Hematopoietic multipotent progenitor cell treated with erythropoietin and hydrocortisone succinate and interleukin-3 and kit ligand, for 8 days (in vitro differentiated cells): ENCODE measurements around the gene TBCD.

Experiments
- DNase-seq: peaks from one replicate; pipeline ENCODE4 v3.0.0-alpha.2; 2015

TBCD gene

GRCh38 chr17:82793974-82794630 is 42.2 kb downstream of the TBCD start:
- no peak for DNase-seq

- DNase-seq, result no peak
These were observed 43.1 kb downstream of the TBCD start for GRCh38 chr17:82794781-82795482.

- no peak for DNase-seq
These were observed 43.8 kb downstream of the TBCD start for GRCh38 chr17:82795615-82796014.

GRCh38 chr17:82797061-82797460 is 45.2 kb downstream of the TBCD start:
- DNase-seq, result no peak

- no peak for DNase-seq
These were observed 46.9 kb downstream of the TBCD start for GRCh38 chr17:82798752-82799151.

GRCh38 chr17:82799591-82799990 is 47.7 kb downstream of the TBCD start:
- no peak for DNase-seq

GRCh38 chr17:82800885-82801284 is 49.0 kb downstream of the TBCD start:
- DNase-seq, result no peak

- no peak for DNase-seq
These were observed 49.6 kb downstream of the TBCD start for GRCh38 chr17:82801377-82801970.

- DNase-seq, result no peak
These were observed 50.4 kb downstream of the TBCD start for GRCh38 chr17:82802075-82802780.

GRCh38 chr17:82803185-82803584 is 51.3 kb downstream of the TBCD start:
- DNase-seq, result no peak

- no peak for DNase-seq
These were observed 51.7 kb downstream of the TBCD start for GRCh38 chr17:82803606-82804005.

- DNase-seq, result no peak
These were observed 52.8 kb downstream of the TBCD start for GRCh38 chr17:82804442-82805191.

- no peak for DNase-seq
These were observed 53.4 kb downstream of the TBCD start for GRCh38 chr17:82805254-82805653.

- no peak for DNase-seq
These were observed 54.0 kb downstream of the TBCD start for GRCh38 chr17:82805823-82806222.

GRCh38 chr17:82806645-82807044 is 54.8 kb downstream of the TBCD start:
- DNase-seq, result no peak

- no peak for DNase-seq
These were observed 55.2 kb downstream of the TBCD start for GRCh38 chr17:82807101-82807500.

- DNase-seq, result no peak
These were observed 55.7 kb downstream of the TBCD start for GRCh38 chr17:82807562-82807961.

GRCh38 chr17:82808006-82808405 is 56.1 kb downstream of the TBCD start:
- no peak for DNase-seq

GRCh38 chr17:82808921-82809905 is 57.3 kb downstream of the TBCD start:
- DNase-seq, result no peak

GRCh38 chr17:82810644-82811430 is 59.0 kb downstream of the TBCD start:
- DNase-seq, result no peak

GRCh38 chr17:82812058-82812457 is 60.2 kb downstream of the TBCD start:
- no peak for DNase-seq
